BE2C (cell line): ENCODE results near the gene CDC34.

ENCODE experiments used
- DNase-seq: peaks from one replicate; pipeline ENCODE4 v3.0.0-alpha.2; 2020
- H3K27me3 ChIP-seq: fragments of 250-450 bp; sonication (Bioruptor Pico); 2 replicates; pipeline ENCODE4 v1.5.1; 2020; ENCODE audit warnings: mild to moderate bottlenecking
- H3K36me3 ChIP-seq: fragments of 250-450 bp; sonication (Bioruptor Pico); 2 replicates; pipeline ENCODE4 v1.5.1; 2020; ENCODE audit warnings: mild to moderate bottlenecking
- H3K4me1 ChIP-seq: fragments of 250-450 bp; sonication (Bioruptor Pico); 2 replicates; pipeline ENCODE4 v1.5.1; 2020
- H3K4me3 ChIP-seq: 2 replicates; pipeline ENCODE4 v1.5.1; 2011; ENCODE audit warnings: low read depth, low read length
- H3K9me3 ChIP-seq: fragments of 250-450 bp; sonication (Bioruptor Pico); 2 replicates; pipeline ENCODE4 v1.5.1; 2020
- CTCF ChIP-seq: IDR thresholded peaks from 2 replicates; pipeline ENCODE4 v1.5.1; 2012; ENCODE audit warnings: mild to moderate bottlenecking, low read depth, low read length

CDC34 gene

GRCh38 chr19:493391-494170, 38.0 kb upstream of the CDC34 start:
- no peak for TF ChIP-seq CTCF
- Histone ChIP-seq H3K4me1 (no peaks in the 10 kb centered on the region), H3K9me3 (peaks cover 8% of the 10 kb centered on the region), H3K27me3 (peaks cover 12% of the 10 kb centered on the region), H3K4me3 (no peak overlapping the region), H3K36me3 (no peaks in the 10 kb centered on the region)
- DNase-seq = no peak

GRCh38 chr19:494171-495080, 37.1 kb upstream of the CDC34 start:
- Histone ChIP-seq H3K9me3 (peaks cover 8% of the 10 kb centered on the region), H3K4me3 (no peak overlapping the region), H3K36me3 (no peaks in the 10 kb centered on the region), H3K27me3 (peaks cover 20% of the 10 kb centered on the region), H3K4me1 (no peaks in the 10 kb centered on the region)
- TF ChIP-seq CTCF = no peak
- DNase-seq = no peak

DNA sequence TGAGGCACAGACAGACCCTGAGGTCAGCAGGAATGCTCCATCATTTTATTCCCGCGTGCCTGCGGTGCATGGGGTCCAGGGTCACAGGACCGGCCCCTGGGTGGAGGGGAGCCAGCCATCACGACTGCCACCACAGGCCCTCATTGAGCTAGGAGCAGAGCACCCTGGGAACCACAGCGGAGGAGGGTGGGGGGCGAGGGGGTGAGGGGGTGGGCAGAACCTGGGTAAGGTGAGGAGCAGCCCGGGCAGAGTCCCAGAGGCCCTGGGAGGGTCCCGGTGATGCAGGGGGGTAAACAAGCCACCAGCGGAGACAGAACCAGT, 36.5 kb upstream of the CDC34 start:
- Histone ChIP-seq H3K4me1 (no peaks in the 10 kb centered on the region), H3K4me3 (no peak overlapping the region), H3K9me3 (peaks cover 8% of the 10 kb centered on the region), H3K36me3 (no peaks in the 10 kb centered on the region), H3K27me3 (peaks cover 24% of the 10 kb centered on the region)
- no peak for TF ChIP-seq CTCF
- DNase-seq = no peak

DNA sequence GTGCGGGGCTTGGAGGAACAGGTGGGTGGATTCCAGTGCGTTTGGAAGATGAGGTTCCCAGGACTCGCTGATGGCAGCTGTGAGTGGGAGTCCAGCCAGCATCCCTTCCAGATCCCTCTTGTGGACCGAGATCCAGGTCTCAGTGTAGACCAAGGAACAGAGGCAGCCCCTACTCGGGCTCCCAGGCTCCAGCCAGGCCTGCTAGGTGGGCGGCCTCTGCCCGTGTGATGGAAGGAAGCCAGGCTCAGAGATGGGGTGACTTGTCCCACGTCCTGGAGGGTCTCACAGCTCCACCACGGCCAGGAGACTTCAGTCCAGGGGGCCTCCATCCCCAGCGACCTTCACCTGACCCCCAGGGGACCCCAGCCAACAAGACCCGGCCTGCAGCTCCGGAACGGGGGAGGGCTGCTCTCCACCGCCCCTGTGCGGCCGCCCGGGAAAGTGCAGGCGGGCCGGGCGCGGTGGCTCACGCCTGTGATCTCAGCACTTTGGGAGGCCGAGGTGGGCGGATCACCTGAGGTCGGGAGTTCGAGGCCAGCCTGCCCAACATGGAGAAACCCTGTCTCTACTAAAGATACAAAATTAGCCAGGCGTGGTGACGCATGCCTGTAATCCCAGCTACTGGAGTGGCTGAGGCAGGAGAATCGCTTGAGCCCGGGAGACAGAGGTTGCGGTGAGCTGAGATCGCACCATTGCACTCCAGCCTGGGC, 36.0 kb upstream of the CDC34 start:
- TF ChIP-seq CTCF = peak; percentile 61
- peak; percentile 58 for DNase-seq
- peaks cover 8% of the 10 kb centered on the region for H3K9me3 ChIP-seq

DNA sequence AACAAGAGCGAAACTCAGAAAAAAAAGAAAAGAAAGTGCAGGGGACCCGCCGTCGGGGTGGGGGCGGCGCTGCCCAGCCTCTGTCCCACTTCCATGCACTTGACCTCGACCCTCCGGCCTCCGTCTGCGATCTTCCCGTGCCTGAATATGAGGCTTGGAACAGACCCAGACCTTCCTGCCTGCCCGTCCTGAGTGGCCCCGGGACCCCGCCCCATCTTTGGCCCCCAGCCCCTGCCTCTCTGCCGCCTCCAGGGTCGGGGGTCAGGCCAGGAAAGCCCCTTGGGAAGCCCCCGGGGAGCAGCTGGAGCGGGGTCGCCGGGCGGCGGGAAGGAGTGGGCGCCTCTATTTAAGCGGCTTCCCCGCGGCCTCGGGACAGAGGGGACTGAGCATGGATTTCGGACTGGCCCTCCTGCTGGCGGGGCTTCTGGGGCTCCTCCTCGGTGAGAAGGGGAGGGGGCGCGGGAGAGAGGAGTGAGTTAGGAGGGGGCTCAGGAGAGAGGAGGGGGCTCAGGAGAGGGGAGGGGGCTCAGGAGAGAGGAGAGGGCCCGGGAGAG, 35.4 kb upstream of the CDC34 start, which contains the start of gene MADCAM1:
MADCAM1 (plus strand) TSS at position 375 of the 554 bp plus-strand sequence; CDS start at position 389, 14 bp downstream.
- DNase-seq = no peak
- no peak within 1 kb of the TSS for H3K4me3 ChIP-seq
- H3K27me3 ChIP-seq = peaks cover 30% of the 10 kb centered on the region
- no peaks in the 10 kb centered on the region for H3K36me3 ChIP-seq
- no peak for TF ChIP-seq CTCF
- peaks cover 8% of the 10 kb centered on the region for H3K9me3 ChIP-seq
- no peaks in the 10 kb centered on the region for H3K4me1 ChIP-seq

More for the DNA sequence above, 36.0 kb upstream of the CDC34 start:
- Histone ChIP-seq H3K4me1 (no peaks in the 10 kb centered on the region), H3K27me3 (peaks cover 28% of the 10 kb centered on the region), H3K36me3 (no peaks in the 10 kb centered on the region), H3K4me3 (no peak overlapping the region)
